Suprapubic skin (tissue), 3 donors: ENCODE results near the gene ROBO1.

ENCODE experiments used
- CTCF ChIP-seq, 2 donors: fragments of 200-600 bp in 1 of 2; fragments of 450-650 bp in 1 of 2; sonication (generic) in 1 of 2; IDR thresholded peaks; one replicate each; pipeline ENCODE4 v1.5.1; 2016 to 2019; ENCODE audit warnings: antibody characterized with exemption in 2 of 2, mild to moderate bottlenecking in 1 of 2, moderate library complexity in 1 of 2
- EP300 ChIP-seq: sonication (generic); formaldehyde crosslinking; IDR thresholded peaks from one replicate; pipeline ENCODE4 v1.6.1; 2017; ENCODE audit warnings: antibody characterized with exemption

- TF ChIP-seq CTCF (IDR thresholded peaks at IDR 0.05) (no peak), EP300 (no peak)
Observed at GRCh38 chr3:78670094-78670493, 1097.7 kb downstream of the ROBO1 start.
